ES-I3 (cell line): ENCODE measurements around the gene ASCL2.

Source experiments
- H3K36me3 ChIP-seq: 2 replicates; pipeline ENCODE4 v1.6.1; 2013; ENCODE audit warnings: mild to moderate bottlenecking, low read length, control low read depth, moderate library complexity; ENCODE audit not compliant: insufficient read depth
- H3K4me1 ChIP-seq: 2 replicates; pipeline ENCODE4 v1.6.1; 2013; ENCODE audit warnings: mild to moderate bottlenecking, control low read depth, low read length; ENCODE audit not compliant: insufficient read depth
- H3K9ac ChIP-seq: 2 replicates; pipeline ENCODE4 v1.6.1; 2013; ENCODE audit warnings: low read depth, mild to moderate bottlenecking, low read length, moderate library complexity
- H3K9me3 ChIP-seq: 2 replicates; pipeline ENCODE4 v1.6.1; 2013; ENCODE audit warnings: mild to moderate bottlenecking, low read length, moderate library complexity; ENCODE audit not compliant: control insufficient read depth, insufficient read depth

The ASCL2 gene, protein sequence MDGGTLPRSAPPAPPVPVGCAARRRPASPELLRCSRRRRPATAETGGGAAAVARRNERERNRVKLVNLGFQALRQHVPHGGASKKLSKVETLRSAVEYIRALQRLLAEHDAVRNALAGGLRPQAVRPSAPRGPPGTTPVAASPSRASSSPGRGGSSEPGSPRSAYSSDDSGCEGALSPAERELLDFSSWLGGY

DNA sequence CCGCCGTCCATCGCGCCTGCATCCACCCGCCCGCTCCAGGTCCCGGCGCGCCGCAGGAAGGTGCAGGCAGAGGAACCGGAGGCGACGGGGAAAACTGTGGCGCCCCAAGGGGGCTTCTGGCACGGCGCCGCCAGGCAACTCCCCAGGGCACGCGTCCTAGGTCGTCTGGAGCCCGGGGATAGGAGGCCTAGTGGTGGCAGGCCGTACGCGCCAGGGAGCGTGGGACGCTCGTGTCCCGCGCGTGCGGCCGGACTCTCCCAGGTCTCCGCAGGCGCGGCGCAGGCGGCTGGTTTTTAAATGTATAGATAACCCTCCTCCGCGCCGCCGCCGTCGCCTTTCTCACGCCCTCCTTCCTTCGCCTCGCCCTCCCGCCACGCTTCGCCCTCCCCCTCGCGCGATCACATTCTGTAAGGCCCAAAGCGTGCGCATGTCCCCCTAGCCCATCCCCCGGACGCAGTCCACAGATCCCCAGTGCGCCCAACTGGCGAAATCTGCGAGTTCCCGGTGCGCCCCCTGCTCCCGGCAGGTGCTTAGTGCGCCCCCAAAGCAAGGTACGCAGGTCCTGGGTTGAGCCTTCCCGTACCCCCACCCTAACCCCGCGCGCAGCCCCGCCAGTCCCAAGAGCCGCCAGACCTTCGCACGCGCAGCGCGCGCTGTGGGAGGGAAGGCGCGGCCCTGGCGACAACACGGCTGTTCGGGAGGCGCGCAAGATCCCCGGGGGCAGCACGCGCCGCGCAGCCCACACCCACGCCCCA is at the start of gene ASCL2:
Gene ASCL2 (minus strand): TSS at position 267 of the 755 bp plus-strand sequence. CDS start 256 bp downstream, at position 11.
- H3K9me3 ChIP-seq: no peaks in the 10 kb centered on the region
- H3K36me3 ChIP-seq: no peaks in the 10 kb centered on the region; the same call in 1 of the 2 replicates
- no peaks in the 10 kb centered on the region for H3K4me1 ChIP-seq
- H3K9ac ChIP-seq: peak within 1 kb of the TSS; percentile 56

GRCh38 chr11:2319791-2320472 is 49.5 kb upstream of the ASCL2 start:
- no peaks in the 10 kb centered on the region for H3K4me1 ChIP-seq
- no peaks in the 10 kb centered on the region for H3K36me3 ChIP-seq
- no peaks in the 10 kb centered on the region for H3K9me3 ChIP-seq

GRCh38 chr11:2318707-2319106 is 48.3 kb upstream of the ASCL2 start:
- H3K9me3 ChIP-seq: no peaks in the 10 kb centered on the region
- no peaks in the 10 kb centered on the region for H3K36me3 ChIP-seq
- H3K4me1 ChIP-seq: no peaks in the 10 kb centered on the region

More at GRCh38 chr11:2319791-2320472, 49.5 kb upstream of the ASCL2 start:
- no peak overlapping the region for H3K9ac ChIP-seq

GRCh38 chr11:2318123-2318522 is 47.7 kb upstream of the ASCL2 start:
- Histone ChIP-seq H3K4me1 (no peaks in the 10 kb centered on the region), H3K36me3 (no peaks in the 10 kb centered on the region)

More at GRCh38 chr11:2318707-2319106, 48.3 kb upstream of the ASCL2 start:
- H3K9ac ChIP-seq: no peak overlapping the region

GRCh38 chr11:2317354-2318050 is 47.1 kb upstream of the ASCL2 start:
- H3K9me3 ChIP-seq: no peaks in the 10 kb centered on the region
- H3K9ac ChIP-seq: no peak overlapping the region
- H3K36me3 ChIP-seq: no peaks in the 10 kb centered on the region
- no peaks in the 10 kb centered on the region for H3K4me1 ChIP-seq

More at GRCh38 chr11:2318123-2318522, 47.7 kb upstream of the ASCL2 start:
- H3K9ac ChIP-seq: no peak overlapping the region
- H3K9me3 ChIP-seq: no peaks in the 10 kb centered on the region

DNA sequence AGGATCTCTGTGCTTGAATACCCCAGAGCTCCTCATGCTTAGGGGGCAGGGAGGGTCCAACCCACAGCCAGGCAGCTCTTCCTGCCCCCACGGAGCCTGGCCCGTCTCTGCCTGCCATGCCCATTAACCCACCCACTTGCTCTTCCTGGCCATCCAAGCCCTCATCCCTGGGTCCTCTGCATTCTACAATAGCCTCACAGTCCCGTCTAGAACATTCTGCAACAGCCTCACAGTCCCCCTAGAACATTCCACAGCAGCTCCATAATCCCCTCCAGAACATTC is 46.5 kb upstream of the ASCL2 start:
- H3K9ac ChIP-seq: no peak overlapping the region
- no peaks in the 10 kb centered on the region for H3K4me1 ChIP-seq
- H3K9me3 ChIP-seq: no peaks in the 10 kb centered on the region

DNA sequence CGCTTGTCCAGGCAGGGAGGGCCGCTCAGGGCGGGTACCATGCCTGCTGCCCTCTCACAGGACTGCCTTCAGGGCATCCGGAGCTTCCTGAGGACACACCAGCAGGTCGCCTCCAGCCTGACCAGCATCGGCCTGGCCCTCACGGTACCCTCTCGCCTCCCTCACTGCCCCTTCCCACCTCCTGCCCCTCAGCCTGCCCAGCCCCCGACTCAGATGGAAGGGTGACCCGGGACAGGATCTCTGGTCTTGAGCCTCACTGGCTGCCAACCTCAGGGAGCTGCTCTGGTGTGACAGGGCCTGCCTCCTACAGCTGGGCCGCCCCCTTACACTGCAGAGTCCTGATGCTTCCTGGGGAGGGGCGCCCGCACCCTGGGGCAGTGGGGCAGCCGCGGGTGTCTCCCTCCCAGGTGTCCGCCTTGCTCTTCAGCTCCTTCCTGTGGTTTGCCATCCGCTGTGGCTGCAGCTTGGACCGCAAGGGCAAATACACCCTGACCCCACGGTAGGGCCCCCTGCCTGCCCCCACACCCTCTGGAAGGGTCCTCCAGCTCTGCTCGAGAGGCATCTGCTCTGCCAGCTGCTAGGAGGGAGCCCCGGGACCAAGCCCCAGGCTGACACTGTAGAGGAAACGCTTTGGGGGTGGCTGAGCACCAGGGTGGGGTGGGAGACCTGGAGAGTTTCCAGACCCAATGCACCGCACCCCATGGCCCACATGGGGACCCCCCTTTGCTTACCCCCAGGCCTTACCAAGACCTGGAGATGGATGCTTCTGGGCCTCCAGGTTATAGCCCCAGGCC is 46.0 kb upstream of the ASCL2 start:
- Histone ChIP-seq H3K9ac (no peak overlapping the region), H3K4me1 (no peaks in the 10 kb centered on the region), H3K36me3 (no peaks in the 10 kb centered on the region), H3K9me3 (no peaks in the 10 kb centered on the region)

More for the DNA sequence above, 46.5 kb upstream of the ASCL2 start:
- no peaks in the 10 kb centered on the region for H3K36me3 ChIP-seq

GRCh38 chr11:2315395-2316168 is 45.2 kb upstream of the ASCL2 start:
- Histone ChIP-seq H3K36me3 (no peaks in the 10 kb centered on the region), H3K9ac (no peak overlapping the region), H3K4me1 (no peaks in the 10 kb centered on the region), H3K9me3 (no peaks in the 10 kb centered on the region)

DNA sequence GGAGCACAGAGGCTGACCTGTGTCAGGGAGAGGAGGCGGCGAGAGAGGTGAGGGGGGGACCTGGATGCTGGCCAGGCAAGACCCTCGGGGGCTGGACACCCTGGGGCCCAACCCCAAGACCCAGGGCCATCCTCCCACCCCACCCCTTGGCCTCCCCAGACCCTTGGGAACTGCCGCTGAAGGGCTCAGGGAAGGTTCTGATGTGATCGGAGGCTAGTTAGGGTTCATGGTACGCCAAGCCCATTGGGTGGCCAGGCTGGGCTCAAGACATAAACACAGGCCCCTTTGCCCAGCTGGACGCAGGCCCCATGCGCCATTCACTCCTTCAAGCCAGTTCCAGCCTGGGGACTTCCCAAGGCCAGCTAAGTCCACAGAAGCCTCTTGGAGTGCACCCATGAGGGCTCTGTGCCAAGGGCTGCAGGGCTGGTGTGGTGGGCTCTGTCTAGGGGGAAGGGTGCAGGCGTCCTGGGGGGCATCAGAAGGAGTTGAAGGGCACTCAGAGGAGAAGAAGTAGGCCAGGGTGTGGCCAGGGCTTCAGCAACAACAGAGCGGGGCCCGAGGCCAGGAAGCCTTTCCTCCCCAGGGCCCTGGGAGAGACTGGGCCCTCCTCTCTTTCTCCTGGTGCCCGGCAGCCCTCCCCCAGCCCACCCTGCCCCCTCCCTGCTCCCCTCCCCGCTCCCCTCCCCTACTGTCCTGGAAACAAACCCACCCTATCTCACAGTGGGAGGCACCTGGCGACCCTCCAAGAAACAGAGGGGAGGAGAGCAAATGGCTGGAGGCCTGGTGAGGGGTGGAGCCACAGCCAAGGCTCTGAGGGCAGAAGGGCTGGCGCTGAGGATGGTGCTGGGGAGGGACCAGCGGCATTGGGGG is 44.4 kb upstream of the ASCL2 start:
- no peak overlapping the region for H3K9ac ChIP-seq
- H3K36me3 ChIP-seq: no peaks in the 10 kb centered on the region
- H3K4me1 ChIP-seq: no peaks in the 10 kb centered on the region
- H3K9me3 ChIP-seq: no peaks in the 10 kb centered on the region

GRCh38 chr11:2314136-2314524 is 43.7 kb upstream of the ASCL2 start:
- H3K36me3 ChIP-seq: no peaks in the 10 kb centered on the region
- H3K4me1 ChIP-seq: no peaks in the 10 kb centered on the region
- no peaks in the 10 kb centered on the region for H3K9me3 ChIP-seq
- no peak overlapping the region for H3K9ac ChIP-seq

- H3K9ac ChIP-seq: no peak overlapping the region
- H3K4me1 ChIP-seq: no peaks in the 10 kb centered on the region
- no peaks in the 10 kb centered on the region for H3K36me3 ChIP-seq
- no peaks in the 10 kb centered on the region for H3K9me3 ChIP-seq
These were observed 42.9 kb upstream of the ASCL2 start for GRCh38 chr11:2313051-2313951.
